Endothelial cell (in vitro differentiated cells): ENCODE results near the gene FOS. TPM values are rescaled to one million over a fixed set of nuclear protein-coding genes. Genes with fewer than 3 reads are reported as not detected.

Source experiments
- DNase-seq: peaks from one replicate; pipeline ENCODE4 v3.0.0; 2021; ENCODE audit warnings: low spot score
- H3K27ac Mint-ChIP-seq: one replicate; pipeline ENCODE4 v1.8.0; 2021; ENCODE audit warnings: mixed read lengths, inconsistent platforms; ENCODE audit not compliant: unreplicated experiment
- H3K27me3 Mint-ChIP-seq: one replicate; pipeline ENCODE4 v1.8.0; 2021; ENCODE audit warnings: mild to moderate bottlenecking, moderate library complexity, mixed read lengths, inconsistent platforms; ENCODE audit not compliant: unreplicated experiment
- H3K36me3 Mint-ChIP-seq: one replicate; pipeline ENCODE4 v1.8.0; 2021; ENCODE audit warnings: mild to moderate bottlenecking, low read depth, mixed read lengths, inconsistent platforms; ENCODE audit not compliant: unreplicated experiment
- H3K4me1 Mint-ChIP-seq: one replicate; pipeline ENCODE4 v1.8.0; 2021; ENCODE audit warnings: mild to moderate bottlenecking, mixed read lengths, inconsistent platforms; ENCODE audit not compliant: unreplicated experiment
- H3K4me3 Mint-ChIP-seq: one replicate; pipeline ENCODE4 v1.8.0; 2021; ENCODE audit warnings: mild to moderate bottlenecking, mixed read lengths, inconsistent platforms; ENCODE audit not compliant: unreplicated experiment
- H3K9me3 Mint-ChIP-seq: one replicate; pipeline ENCODE4 v1.8.0; 2021; ENCODE audit warnings: mixed read lengths, inconsistent platforms; ENCODE audit not compliant: unreplicated experiment
- CTCF ChIP-seq: fragments of 200-600 bp; sonication (generic); IDR thresholded peaks from one replicate; pipeline ENCODE4 v1.5.0; 2021; ENCODE audit warnings: antibody characterized with exemption; ENCODE audit not compliant: unreplicated experiment
- total RNA-seq: library from RNA; stranded (reverse); fragmentation: NEBNext Ultra II Directional; extraction: Animal tissue kit (Norgen Biotek cat#: 25700); gene quantifications from one replicate; pipeline ENCODE4 v1.2.1, GENCODE V29; 2021; ENCODE audit not compliant: unreplicated experiment

The FOS gene
- total RNA-seq, 1 donor from 2014 or later: 41.5 TPM

GRCh38 chr14:75320196-75320595, 41.6 kb downstream of the FOS start:
- no peaks in the 10 kb centered on the region for H3K4me1 Mint-ChIP-seq
- H3K27ac Mint-ChIP-seq: no peak overlapping the region
- H3K9me3 Mint-ChIP-seq: no peaks in the 10 kb centered on the region
- H3K4me3 Mint-ChIP-seq: no peak overlapping the region
- no peak for DNase-seq
- TF ChIP-seq CTCF: no peak
- H3K36me3 Mint-ChIP-seq: no peaks in the 10 kb centered on the region
- peaks cover 3% of the 10 kb centered on the region for H3K27me3 Mint-ChIP-seq

DNA sequence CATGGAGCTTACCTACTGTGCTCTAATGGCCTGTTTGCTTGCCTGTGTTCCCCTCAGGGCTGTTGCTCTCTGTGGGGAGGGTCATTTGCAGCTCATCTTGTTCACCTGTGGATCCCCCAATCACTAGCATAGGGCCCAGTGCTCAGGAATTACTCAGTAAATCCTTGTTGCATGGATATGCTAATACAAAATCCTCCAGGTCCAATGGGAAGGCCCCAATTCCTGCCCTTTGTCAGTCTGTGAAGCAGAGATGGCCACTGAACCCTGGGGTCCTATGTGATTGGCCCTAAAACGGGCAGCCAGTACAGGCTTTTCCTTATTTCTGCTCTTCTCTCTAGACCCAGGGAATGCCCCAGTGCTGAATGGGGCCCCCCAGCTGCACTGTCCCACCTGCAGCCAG, 44.1 kb downstream of the FOS start:
- H3K4me1 Mint-ChIP-seq: no peaks in the 10 kb centered on the region

DNA sequence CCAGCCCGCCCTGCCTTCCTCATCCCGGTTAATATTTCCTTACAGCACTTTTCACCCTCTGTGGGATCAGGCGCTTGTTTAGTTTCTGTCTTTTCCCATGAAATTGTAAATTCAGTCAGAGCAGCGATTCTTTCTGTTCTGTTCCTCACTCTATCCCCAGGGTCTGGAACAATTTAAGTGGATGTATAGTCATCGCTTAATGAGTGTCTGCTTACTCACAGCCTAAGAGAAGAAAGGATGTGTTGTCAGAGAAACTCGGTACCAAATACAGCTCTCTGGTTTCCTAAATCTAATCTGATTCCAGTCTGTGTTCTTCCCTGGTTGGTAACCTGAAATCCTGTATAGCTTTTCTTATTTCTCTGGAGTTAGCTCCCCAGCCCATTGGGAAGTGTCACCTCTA, 44.9 kb downstream of the FOS start:
- Mint-ChIP-seq H3K4me3 (no peak overlapping the region), H3K27ac (no peak overlapping the region), H3K4me1 (no peaks in the 10 kb centered on the region), H3K27me3 (peaks cover 1% of the 10 kb centered on the region), H3K9me3 (no peaks in the 10 kb centered on the region), H3K36me3 (no peaks in the 10 kb centered on the region)
- no peak for DNase-seq
- no peak for TF ChIP-seq CTCF

More for the DNA sequence above, 44.1 kb downstream of the FOS start:
- peaks cover 3% of the 10 kb centered on the region for H3K27me3 Mint-ChIP-seq
- H3K9me3 Mint-ChIP-seq: no peaks in the 10 kb centered on the region
- no peak overlapping the region for H3K4me3 Mint-ChIP-seq
- no peak overlapping the region for H3K27ac Mint-ChIP-seq
- H3K36me3 Mint-ChIP-seq: no peaks in the 10 kb centered on the region
- DNase-seq: no peak
- TF ChIP-seq CTCF: no peak

DNA sequence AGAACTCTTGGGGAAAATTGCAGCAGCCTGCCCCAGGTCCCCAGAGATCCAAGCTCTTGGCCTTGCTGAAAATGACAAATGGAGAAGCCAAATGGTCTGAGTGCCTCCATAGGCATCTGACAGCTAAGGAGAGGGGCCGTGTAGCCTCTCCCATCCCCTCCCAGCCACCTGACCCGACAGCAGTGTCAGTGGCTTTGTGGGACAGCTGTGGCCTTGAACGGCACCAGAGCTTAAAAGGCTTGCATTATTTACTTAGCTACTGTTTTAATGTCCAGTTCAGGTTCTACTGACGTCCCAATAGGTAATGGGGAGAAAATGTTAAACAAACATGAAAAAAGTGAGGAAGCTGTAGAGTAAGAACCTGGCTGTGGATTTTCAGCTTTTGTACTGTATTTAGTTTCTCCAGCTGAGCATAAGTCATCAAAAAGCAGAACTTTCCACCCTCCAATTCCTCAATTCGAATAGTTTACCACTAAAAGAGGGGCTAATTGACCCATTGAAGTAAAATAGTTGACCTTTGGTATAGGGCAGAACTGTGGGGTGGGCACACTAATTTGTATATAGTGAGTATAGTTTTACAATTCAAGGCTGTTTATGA, 50.0 kb downstream of the FOS start:
- no peaks in the 10 kb centered on the region for H3K4me1 Mint-ChIP-seq
- no peak overlapping the region for H3K27ac Mint-ChIP-seq
- no peaks in the 10 kb centered on the region for H3K9me3 Mint-ChIP-seq
- no peak for DNase-seq
- no peaks in the 10 kb centered on the region for H3K36me3 Mint-ChIP-seq
- peaks cover 1% of the 10 kb centered on the region for H3K27me3 Mint-ChIP-seq
- no peak for TF ChIP-seq CTCF
- no peak overlapping the region for H3K4me3 Mint-ChIP-seq

- H3K4me3 Mint-ChIP-seq: no peak overlapping the region
- H3K27ac Mint-ChIP-seq: no peak overlapping the region
- no peak for DNase-seq
- no peaks in the 10 kb centered on the region for H3K4me1 Mint-ChIP-seq
- no peaks in the 10 kb centered on the region for H3K36me3 Mint-ChIP-seq
- peaks cover 1% of the 10 kb centered on the region for H3K27me3 Mint-ChIP-seq
- H3K9me3 Mint-ChIP-seq: no peaks in the 10 kb centered on the region
- TF ChIP-seq CTCF: no peak
Observed at GRCh38 chr14:75329369-75329768, 50.7 kb downstream of the FOS start.
